K562 (cell line): ENCODE measurements around the gene EEF1A1. TPM values are rescaled to one million over a fixed set of nuclear protein-coding genes. Genes with fewer than 3 reads are reported as not detected.

Source experiments
- FOSL1 ChIP-seq: fragments of 200-800 bp; sonication (Bioruptor generic); conservative IDR thresholded peaks from 2 replicates; pipeline ENCODE4 v1.6.1; 2016; ENCODE audit warnings: missing genetic modification characterization, missing compliant biosample characterization
- JUNB ChIP-seq: fragments of 450-650 bp; formaldehyde crosslinking; conservative IDR thresholded peaks from 2 replicates; pipeline ENCODE4 v1.4.0; 2020; ENCODE audit warnings: mild to moderate bottlenecking
- NR3C1 ChIP-seq: sonication (generic); formaldehyde crosslinking; IDR thresholded peaks from 2 replicates; pipeline ENCODE4 v1.8.1; 2022; ENCODE audit warnings: missing genetic modification reagents
- TGIF2 ChIP-seq: sonication (generic); formaldehyde crosslinking; IDR thresholded peaks from 2 replicates; pipeline ENCODE4 v1.8.1; 2022; ENCODE audit warnings: mild to moderate bottlenecking, missing genetic modification reagents, moderate library complexity
- ZNF696 ChIP-seq: fragments of 250-450 bp; sonication (Bioruptor Pico); conservative IDR thresholded peaks from 2 replicates; pipeline ENCODE4 v1.4.0; 2020; ENCODE audit warnings: mild to moderate bottlenecking, moderate library complexity
- polyA plus RNA-seq, 8 experiments: library from polyadenylated mRNA; depleted of rRNA in 4 of 8; stranded (reverse) in 5 of 8; unstranded in 3 of 8; fragments of >200 nt; fragmentation: Nextera tagmentation in 2 of 8; fragmentation: Illumina TruSeq in 1 of 8; extraction: Ambion mirVana in 2 of 8; extraction: Trizol in 1 of 8; gene quantifications; 2 replicates each; pipeline versions ENCODE4 v1.2.1 to v1.2.3, GENCODE V29; 2011 to 2014; ENCODE audit warnings: inconsistent platforms in 1 of 8, missing spikeins in 1 of 8
- total RNA-seq, 7 experiments: library from RNA; depleted of rRNA in 6 of 7; stranded (reverse); fragments of >200 nt in 6 of 7; fragmentation: Illumina TruSeq in 2 of 7; extraction: Trizol in 2 of 7; gene quantifications; 2 replicates each; pipeline versions ENCODE4 v1.2.1 to v1.2.3, GENCODE V29; 2011 to 2021; ENCODE audit warnings: low replicate concordance in 1 of 7
- TF ChIP-seq, protein P1 (sequence below): sonication (generic); formaldehyde crosslinking; IDR thresholded peaks from 2 replicates; pipeline ENCODE4 v1.8.0; 2022; ENCODE audit warnings: missing genetic modification reagents, mild to moderate bottlenecking, moderate library complexity, borderline replicate concordance
- TF ChIP-seq, protein P2 (sequence below): fragments of 250-450 bp; sonication (Bioruptor Pico); IDR thresholded peaks from 2 replicates; pipeline ENCODE4 v1.4.0; 2020; ENCODE audit warnings: borderline replicate concordance
- TF ChIP-seq, protein P3 (sequence below): fragments of 200-400 bp; formaldehyde crosslinking; IDR thresholded peaks from 2 replicates; pipeline ENCODE4 v1.6.1; 2017; ENCODE audit warnings: mild to moderate bottlenecking, low read depth, low read length, moderate library complexity
- TF ChIP-seq, protein P4 (sequence below): sonication (generic); formaldehyde crosslinking; IDR thresholded peaks from 2 replicates; pipeline ENCODE4 v1.8.1; 2023; ENCODE audit warnings: mild to moderate bottlenecking, missing genetic modification reagents

EEF1A1 gene
- total and polyA plus RNA-seq, 9 of the 15 experiments (the other 6 are each of a cell fraction or from before 2014, with no cell fraction given), result 6,453 to 17,323 (median 11,082) TPM

DNA sequence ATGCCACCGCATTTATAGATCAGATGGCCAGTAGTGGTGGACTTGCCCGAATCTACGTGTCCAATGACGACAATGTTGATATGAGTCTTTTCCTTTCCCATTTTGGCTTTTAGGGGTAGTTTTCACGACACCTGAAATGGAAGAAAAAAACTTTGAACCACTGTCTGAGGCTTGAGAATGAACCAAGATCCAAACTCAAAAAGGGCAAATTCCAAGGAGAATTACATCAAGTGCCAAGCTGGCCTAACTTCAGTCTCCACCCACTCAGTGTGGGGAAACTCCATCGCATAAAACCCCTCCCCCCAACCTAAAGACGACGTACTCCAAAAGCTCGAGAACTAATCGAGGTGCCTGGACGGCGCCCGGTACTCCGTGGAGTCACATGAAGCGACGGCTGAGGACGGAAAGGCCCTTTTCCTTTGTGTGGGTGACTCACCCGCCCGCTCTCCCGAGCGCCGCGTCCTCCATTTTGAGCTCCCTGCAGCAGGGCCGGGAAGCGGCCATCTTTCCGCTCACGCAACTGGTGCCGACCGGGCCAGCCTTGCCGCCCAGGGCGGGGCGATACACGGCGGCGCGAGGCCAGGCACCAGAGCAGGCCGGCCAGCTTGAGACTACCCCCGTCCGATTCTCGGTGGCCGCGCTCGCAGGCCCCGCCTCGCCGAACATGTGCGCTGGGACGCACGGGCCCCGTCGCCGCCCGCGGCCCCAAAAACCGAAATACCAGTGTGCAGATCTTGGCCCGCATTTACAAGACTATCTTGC is 725 bp downstream of the EEF1A1 start (continued):
- TF ChIP-seq JUNB (CRISPR knock-in tag) (no peak), NR3C1 (CRISPR knock-in tag) (no peak; the same call in 1 of the 2 replicates), FOSL1 (tag) (peak; percentile 84), TGIF2 (no peak; the same call in 1 of the 2 replicates), ZNF696 (CRISPR knock-in tag) (no peak)
- TF ChIP-seq, protein P1, sequence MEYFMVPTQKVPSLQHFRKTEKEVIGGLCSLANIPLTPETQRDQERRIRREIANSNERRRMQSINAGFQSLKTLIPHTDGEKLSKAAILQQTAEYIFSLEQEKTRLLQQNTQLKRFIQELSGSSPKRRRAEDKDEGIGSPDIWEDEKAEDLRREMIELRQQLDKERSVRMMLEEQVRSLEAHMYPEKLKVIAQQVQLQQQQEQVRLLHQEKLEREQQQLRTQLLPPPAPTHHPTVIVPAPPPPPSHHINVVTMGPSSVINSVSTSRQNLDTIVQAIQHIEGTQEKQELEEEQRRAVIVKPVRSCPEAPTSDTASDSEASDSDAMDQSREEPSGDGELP (CRISPR knock-in tag), result peak; percentile 34; the same call in 1 of the 2 replicates
- TF ChIP-seq, protein P2, sequence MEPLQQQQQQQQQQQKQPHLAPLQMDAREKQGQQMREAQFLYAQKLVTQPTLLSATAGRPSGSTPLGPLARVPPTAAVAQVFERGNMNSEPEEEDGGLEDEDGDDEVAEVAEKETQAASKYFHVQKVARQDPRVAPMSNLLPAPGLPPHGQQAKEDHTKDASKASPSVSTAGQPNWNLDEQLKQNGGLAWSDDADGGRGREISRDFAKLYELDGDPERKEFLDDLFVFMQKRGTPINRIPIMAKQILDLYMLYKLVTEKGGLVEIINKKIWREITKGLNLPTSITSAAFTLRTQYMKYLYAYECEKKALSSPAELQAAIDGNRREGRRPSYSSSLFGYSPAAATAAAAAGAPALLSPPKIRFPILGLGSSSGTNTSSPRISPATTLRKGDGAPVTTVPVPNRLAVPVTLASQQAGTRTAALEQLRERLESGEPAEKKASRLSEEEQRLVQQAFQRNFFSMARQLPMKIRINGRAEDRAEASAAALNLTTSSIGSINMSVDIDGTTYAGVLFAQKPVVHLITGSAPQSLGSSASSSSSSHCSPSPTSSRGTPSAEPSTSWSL (CRISPR knock-in tag), result no peak
- TF ChIP-seq, protein P3, sequence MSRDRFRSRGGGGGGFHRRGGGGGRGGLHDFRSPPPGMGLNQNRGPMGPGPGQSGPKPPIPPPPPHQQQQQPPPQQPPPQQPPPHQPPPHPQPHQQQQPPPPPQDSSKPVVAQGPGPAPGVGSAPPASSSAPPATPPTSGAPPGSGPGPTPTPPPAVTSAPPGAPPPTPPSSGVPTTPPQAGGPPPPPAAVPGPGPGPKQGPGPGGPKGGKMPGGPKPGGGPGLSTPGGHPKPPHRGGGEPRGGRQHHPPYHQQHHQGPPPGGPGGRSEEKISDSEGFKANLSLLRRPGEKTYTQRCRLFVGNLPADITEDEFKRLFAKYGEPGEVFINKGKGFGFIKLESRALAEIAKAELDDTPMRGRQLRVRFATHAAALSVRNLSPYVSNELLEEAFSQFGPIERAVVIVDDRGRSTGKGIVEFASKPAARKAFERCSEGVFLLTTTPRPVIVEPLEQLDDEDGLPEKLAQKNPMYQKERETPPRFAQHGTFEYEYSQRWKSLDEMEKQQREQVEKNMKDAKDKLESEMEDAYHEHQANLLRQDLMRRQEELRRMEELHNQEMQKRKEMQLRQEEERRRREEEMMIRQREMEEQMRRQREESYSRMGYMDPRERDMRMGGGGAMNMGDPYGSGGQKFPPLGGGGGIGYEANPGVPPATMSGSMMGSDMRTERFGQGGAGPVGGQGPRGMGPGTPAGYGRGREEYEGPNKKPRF, result no peak
- TF ChIP-seq, protein P4, sequence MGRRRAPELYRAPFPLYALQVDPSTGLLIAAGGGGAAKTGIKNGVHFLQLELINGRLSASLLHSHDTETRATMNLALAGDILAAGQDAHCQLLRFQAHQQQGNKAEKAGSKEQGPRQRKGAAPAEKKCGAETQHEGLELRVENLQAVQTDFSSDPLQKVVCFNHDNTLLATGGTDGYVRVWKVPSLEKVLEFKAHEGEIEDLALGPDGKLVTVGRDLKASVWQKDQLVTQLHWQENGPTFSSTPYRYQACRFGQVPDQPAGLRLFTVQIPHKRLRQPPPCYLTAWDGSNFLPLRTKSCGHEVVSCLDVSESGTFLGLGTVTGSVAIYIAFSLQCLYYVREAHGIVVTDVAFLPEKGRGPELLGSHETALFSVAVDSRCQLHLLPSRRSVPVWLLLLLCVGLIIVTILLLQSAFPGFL (CRISPR knock-in tag), result peak; percentile 18
